T-helper 17 cell (primary cell): ENCODE results near the gene TIMP3. TPM values are rescaled to one million over a fixed set of nuclear protein-coding genes. Genes with fewer than 3 reads are reported as not detected.

Experiments used
- ATAC-seq: fragments of 150-1000 bp; cut with Tn5 transposase; 2 replicates; pipeline ENCODE4 v1.10.0; 2021; ENCODE audit warnings: mild to moderate bottlenecking, moderate library complexity
- DNase-seq, 3 donors: peaks; one replicate each; pipeline versions ENCODE4 v3.0.0 to v3.0.0-alpha.2; 2020 to 2021
- H3K9me3 ChIP-seq: one replicate; pipeline ENCODE4 v1.7.0; 2013; ENCODE audit warnings: low read length, mild to moderate bottlenecking; ENCODE audit not compliant: control insufficient read depth, poor library complexity, severe bottlenecking
- H3K27ac Mint-ChIP-seq: one replicate; pipeline ENCODE4 v1.8.0; 2022; ENCODE audit warnings: mild to moderate bottlenecking, moderate library complexity, mixed read lengths
- H3K27me3 Mint-ChIP-seq: one replicate; pipeline ENCODE4 v1.8.0; 2022; ENCODE audit warnings: mixed read lengths
- H3K36me3 Mint-ChIP-seq: one replicate; pipeline ENCODE4 v1.8.0; 2022; ENCODE audit warnings: low read depth, mixed read lengths
- H3K4me1 Mint-ChIP-seq: one replicate; pipeline ENCODE4 v1.8.0; 2022; ENCODE audit warnings: mild to moderate bottlenecking, mixed read lengths
- H3K4me3 Mint-ChIP-seq: one replicate; pipeline ENCODE4 v1.8.0; 2022; ENCODE audit warnings: mild to moderate bottlenecking, moderate library complexity, mixed read lengths
- total RNA-seq, 4 donors: library from RNA in 2 of 4; stranded (reverse) in 2 of 4; gene quantifications; one replicate each; pipeline ENCODE4 v1.2.3 and lab custom pipeline; 2022 to 2026

TIMP3 gene
- total RNA-seq, 2 donors from 2014 or later: 0.26 TPM; not detected in 1

DNA sequence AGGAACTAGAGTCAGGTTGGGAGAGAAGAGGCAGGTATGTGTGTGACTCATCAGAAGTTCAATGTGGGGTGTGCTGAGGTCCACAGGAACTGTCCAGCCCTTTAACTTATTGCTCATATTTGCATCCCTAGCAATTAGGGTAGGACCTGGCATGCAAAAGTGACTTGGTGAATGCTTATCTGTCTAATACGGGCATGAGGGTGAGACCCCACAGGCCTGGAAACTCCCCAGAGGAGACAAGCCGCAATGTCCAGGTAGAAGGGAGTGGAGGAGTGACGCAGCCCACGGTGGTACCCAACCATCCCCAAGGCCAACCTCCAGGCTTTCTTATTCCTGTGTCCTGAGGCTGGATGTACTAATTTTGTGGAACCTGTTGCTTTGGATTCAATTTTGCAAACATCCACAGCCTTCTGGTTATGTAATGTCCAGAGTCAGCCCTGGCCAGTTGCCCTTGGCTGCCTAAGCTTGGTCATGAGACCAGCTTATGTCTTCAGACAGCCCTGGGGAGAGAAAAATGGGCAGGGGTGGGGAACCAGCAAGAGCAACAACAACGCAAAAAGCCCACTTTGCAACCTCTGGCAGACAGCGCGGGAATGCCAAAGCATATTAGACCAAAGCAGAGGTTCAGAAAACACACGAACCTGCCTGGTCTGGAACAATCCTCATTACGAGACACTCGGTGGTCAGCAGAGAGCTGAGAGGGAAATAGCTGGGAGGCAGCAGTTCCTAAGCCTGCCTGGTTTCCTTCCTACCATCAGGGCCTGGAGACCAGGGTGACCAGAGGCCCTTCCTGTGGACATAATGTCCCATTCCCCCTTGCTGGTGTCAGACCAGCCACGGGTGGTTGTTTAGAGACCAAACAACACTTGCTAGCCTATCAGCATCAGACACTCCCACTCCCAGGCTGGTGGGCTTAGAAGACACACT, 49.3 kb downstream of the TIMP3 start:
- Mint-ChIP-seq H3K4me1 (no peaks in the 10 kb centered on the region), H3K4me3 (no peak overlapping the region), H3K27ac (no peak overlapping the region), H3K36me3 (no peaks in the 10 kb centered on the region), H3K27me3 (peaks cover 66% of the 10 kb centered on the region)
- no peak for ATAC-seq
- no peak for DNase-seq
- no peaks in the 10 kb centered on the region for H3K9me3 ChIP-seq

DNA sequence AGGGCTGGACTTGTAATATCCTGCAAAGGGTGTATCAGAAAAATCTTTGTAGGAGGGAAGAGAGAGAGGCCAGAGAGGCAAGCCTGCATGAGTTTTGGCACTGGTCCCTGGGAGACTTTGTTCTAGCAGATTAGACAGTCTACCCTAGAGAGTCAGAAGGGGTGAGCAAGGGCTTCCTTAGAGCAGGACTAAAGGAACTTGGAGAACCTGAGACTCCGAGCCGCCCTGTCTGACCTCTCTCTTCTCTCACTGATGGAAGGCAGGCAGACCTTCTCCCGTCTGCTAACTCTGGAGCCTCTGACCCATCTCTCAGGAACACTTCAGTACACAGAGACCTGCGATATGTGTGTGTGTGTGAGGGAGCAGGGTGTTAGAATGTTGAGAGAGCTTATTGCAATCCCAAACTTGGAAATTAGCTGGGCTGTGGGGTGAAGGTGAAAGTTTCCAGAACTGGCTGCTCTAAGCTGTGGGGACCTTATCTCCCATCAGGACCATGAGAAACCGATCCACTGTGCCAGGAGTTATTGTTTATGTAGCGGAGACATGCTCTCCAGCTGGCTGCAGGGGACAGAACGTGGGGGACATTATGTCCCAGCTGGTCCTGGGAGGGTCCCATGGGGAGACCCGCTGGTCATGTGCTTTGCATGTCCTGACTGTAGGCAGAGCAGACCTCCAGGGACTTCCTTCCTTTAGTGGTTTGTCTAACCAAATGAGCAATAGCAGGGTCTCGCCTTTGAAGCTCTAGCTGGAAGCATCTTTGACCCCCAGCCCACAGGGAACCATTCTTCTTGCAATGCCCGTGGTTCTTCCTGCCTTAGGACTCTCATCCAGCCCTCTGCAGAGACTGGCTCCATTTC, 51.1 kb downstream of the TIMP3 start:
- H3K4me1 Mint-ChIP-seq: no peaks in the 10 kb centered on the region
- H3K9me3 ChIP-seq: no peaks in the 10 kb centered on the region
- peaks cover 62% of the 10 kb centered on the region for H3K27me3 Mint-ChIP-seq
- no peaks in the 10 kb centered on the region for H3K36me3 Mint-ChIP-seq
- H3K27ac Mint-ChIP-seq: no peak overlapping the region
- no peak overlapping the region for H3K4me3 Mint-ChIP-seq
- ATAC-seq (no peak), DNase-seq (no peak)

GRCh38 chr22:32853662-32854061, 52.2 kb downstream of the TIMP3 start:
- Mint-ChIP-seq H3K4me3 (no peak overlapping the region), H3K36me3 (no peaks in the 10 kb centered on the region), H3K27ac (no peak overlapping the region)

DNA sequence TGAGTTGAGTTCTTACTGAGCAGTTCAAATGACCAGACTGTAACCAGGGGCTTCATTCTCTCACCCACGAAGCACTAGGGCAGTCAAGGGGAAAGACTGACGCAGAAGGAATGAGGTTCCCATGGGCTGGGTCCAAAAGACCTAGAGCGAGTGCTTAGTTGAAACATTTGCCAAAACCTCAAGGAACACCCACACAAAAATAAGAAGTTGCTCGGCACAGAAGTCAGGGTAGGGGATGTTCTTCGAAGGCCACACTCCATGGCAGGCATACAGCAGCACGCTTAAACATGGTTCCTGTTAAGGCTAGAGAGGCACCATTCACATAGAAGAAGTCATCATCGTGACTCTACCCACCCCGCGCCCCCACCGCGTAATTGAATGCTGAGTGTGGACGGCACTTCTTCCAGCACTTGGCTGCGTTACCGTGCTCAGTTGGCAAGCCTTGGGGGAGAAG, 52.9 kb downstream of the TIMP3 start:
- Mint-ChIP-seq H3K4me3 (no peak overlapping the region), H3K4me1 (no peaks in the 10 kb centered on the region), H3K27me3 (peaks cover 50% of the 10 kb centered on the region), H3K27ac (no peak overlapping the region), H3K36me3 (no peaks in the 10 kb centered on the region)
- no peaks in the 10 kb centered on the region for H3K9me3 ChIP-seq
- ATAC-seq (no peak), DNase-seq (no peak)

More at GRCh38 chr22:32853662-32854061, 52.2 kb downstream of the TIMP3 start:
- no peak for ATAC-seq
- Mint-ChIP-seq H3K27me3 (peaks cover 57% of the 10 kb centered on the region), H3K4me1 (no peaks in the 10 kb centered on the region)
- no peak for DNase-seq
- no peaks in the 10 kb centered on the region for H3K9me3 ChIP-seq

GRCh38 chr22:32855045-32855756, 53.7 kb downstream of the TIMP3 start:
- no peaks in the 10 kb centered on the region for H3K9me3 ChIP-seq
- Mint-ChIP-seq H3K36me3 (no peaks in the 10 kb centered on the region), H3K4me3 (no peak overlapping the region), H3K27ac (no peak overlapping the region), H3K27me3 (peaks cover 53% of the 10 kb centered on the region), H3K4me1 (no peaks in the 10 kb centered on the region)
- ATAC-seq: no peak
- DNase-seq: no peak

DNA sequence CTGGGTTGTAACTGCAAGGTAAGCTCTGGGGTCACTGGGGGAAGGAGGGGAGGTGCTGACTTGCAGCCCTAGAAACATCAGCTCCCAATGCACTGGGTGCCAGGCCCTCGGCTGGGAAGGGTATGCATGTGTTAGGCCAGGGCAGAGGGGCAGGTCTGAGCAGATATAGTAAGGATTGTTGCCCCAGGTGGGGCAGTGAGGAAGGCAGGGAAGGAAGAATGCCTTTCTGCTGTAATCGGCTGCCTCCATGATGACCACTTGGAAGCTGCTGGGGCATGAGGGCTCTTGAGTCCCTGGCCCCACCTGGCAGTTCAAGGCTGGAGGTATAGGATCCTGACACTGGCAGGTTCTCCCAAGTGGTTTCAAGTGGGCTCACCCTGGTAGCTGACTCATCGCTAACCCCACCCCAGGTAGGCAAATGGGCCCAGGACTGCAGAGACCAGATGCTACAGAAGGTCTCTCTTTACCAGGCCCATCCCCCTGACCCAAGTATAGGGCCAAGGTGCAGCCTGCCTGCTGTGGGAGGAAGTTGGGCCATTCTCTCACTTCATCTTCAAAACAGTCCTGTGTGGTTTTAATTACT, 56.7 kb downstream of the TIMP3 start:
- DNase-seq: no peak
- no peaks in the 10 kb centered on the region for H3K9me3 ChIP-seq
- ATAC-seq: no peak
- Mint-ChIP-seq H3K36me3 (no peaks in the 10 kb centered on the region), H3K4me3 (no peak overlapping the region), H3K4me1 (no peaks in the 10 kb centered on the region), H3K27me3 (peaks cover 36% of the 10 kb centered on the region), H3K27ac (no peak overlapping the region)

- DNase-seq: no peak
- Mint-ChIP-seq H3K4me1 (no peaks in the 10 kb centered on the region), H3K27me3 (peaks cover 37% of the 10 kb centered on the region), H3K36me3 (no peaks in the 10 kb centered on the region), H3K27ac (no peak overlapping the region), H3K4me3 (no peak overlapping the region)
- no peak for ATAC-seq
- H3K9me3 ChIP-seq: no peaks in the 10 kb centered on the region
Measured at GRCh38 chr22:32858957-32859356, 57.5 kb downstream of the TIMP3 start.

- DNase-seq (no peak), ATAC-seq (no peak)
- H3K9me3 ChIP-seq: no peaks in the 10 kb centered on the region
- Mint-ChIP-seq H3K27ac (no peak overlapping the region), H3K4me1 (no peaks in the 10 kb centered on the region), H3K36me3 (no peaks in the 10 kb centered on the region), H3K27me3 (peaks cover 30% of the 10 kb centered on the region), H3K4me3 (no peak overlapping the region)
Measured at GRCh38 chr22:32859743-32860142, 58.2 kb downstream of the TIMP3 start.

DNA sequence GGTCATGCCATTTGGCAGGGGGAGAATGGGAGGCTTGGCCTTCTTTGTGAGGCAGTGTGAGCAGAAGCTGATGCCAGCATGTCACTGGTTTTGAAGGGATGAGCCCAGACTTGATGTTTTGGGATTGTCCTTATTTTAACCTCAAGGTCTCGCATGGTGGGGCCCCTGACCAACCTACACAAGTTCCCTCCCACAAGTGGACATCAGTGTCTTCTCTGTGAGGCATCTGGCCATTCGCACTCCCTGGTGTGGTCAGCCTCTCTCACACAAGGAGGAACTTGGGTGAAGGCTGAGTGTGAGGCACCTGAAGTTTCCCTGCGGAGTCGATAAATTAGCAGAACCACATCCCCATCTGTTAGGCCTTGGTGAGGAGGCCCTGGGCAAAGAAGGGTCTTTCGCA, 59.8 kb downstream of the TIMP3 start:
- no peaks in the 10 kb centered on the region for H3K4me1 Mint-ChIP-seq
- H3K9me3 ChIP-seq: no peaks in the 10 kb centered on the region
- H3K36me3 Mint-ChIP-seq: no peaks in the 10 kb centered on the region
- DNase-seq (no peak), ATAC-seq (no peak)
- H3K4me3 Mint-ChIP-seq: no peak overlapping the region
- no peak overlapping the region for H3K27ac Mint-ChIP-seq
- H3K27me3 Mint-ChIP-seq: peaks cover 27% of the 10 kb centered on the region

GRCh38 chr22:32862083-32862482, 60.6 kb downstream of the TIMP3 start:
- H3K9me3 ChIP-seq: no peaks in the 10 kb centered on the region
- DNase-seq: no peak
- Mint-ChIP-seq H3K27me3 (peaks cover 22% of the 10 kb centered on the region), H3K36me3 (no peaks in the 10 kb centered on the region), H3K4me1 (no peaks in the 10 kb centered on the region), H3K27ac (no peak overlapping the region), H3K4me3 (no peak overlapping the region)
- no peak for ATAC-seq

GRCh38 chr22:32862936-32863661, 61.6 kb downstream of the TIMP3 start:
- Mint-ChIP-seq H3K27ac (no peak overlapping the region), H3K4me1 (no peaks in the 10 kb centered on the region), H3K36me3 (no peaks in the 10 kb centered on the region), H3K27me3 (peaks cover 22% of the 10 kb centered on the region), H3K4me3 (no peak overlapping the region)
- no peak for ATAC-seq
- no peak for DNase-seq
- no peaks in the 10 kb centered on the region for H3K9me3 ChIP-seq

- ATAC-seq (no peak), DNase-seq (no peak)
- no peaks in the 10 kb centered on the region for H3K36me3 Mint-ChIP-seq
- no peak overlapping the region for H3K27ac Mint-ChIP-seq
- H3K9me3 ChIP-seq: no peaks in the 10 kb centered on the region
- no peaks in the 10 kb centered on the region for H3K4me1 Mint-ChIP-seq
- no peak overlapping the region for H3K4me3 Mint-ChIP-seq
- peaks cover 21% of the 10 kb centered on the region for H3K27me3 Mint-ChIP-seq
Measured at GRCh38 chr22:32864041-32864440, 62.5 kb downstream of the TIMP3 start.
